Measurements from ENCODE around the gene GREM2. TPM values are rescaled to one million over a fixed set of nuclear protein-coding genes. Genes with fewer than 3 reads are reported as not detected.

GREM2 gene
- total RNA-seq, 1 experiment from 2014 or later = not detected

DNA sequence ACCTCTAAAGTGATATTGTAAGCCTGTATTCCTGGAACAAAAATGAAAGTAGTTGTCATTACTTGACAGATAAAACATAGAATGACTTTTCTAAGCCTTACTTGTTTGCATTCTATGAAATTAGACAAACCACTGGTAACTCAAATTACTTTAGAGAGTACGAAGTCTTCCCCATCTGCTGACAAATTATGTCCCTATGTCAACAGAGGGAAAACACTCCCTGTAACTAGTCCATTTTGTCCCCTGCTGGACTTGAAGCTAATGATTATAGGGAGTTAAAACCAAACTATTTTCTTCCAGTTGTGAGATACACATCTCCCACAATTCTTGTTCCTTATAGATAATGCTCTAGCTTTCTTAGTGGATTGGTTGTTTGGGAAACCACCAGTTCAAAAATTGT, 39.6 kb downstream of the GREM2 start:
- no peak overlapping the region for H3K4me3 ChIP-seq (ENCODE audit: low read depth in 2 of 2, low read length in 2 of 2)
- H3K27me3 ChIP-seq (ENCODE audit: control insufficient read depth, insufficient read depth, low read length) = no peaks in the 10 kb centered on the region
- H3K27ac ChIP-seq (ENCODE audit: low read length) = no peak overlapping the region
- POLR2A ChIA-PET = no interaction called here
- DNase-seq (ENCODE audit: low read depth, low spot score) (no peak), ATAC-seq (no peak)
- in situ Hi-C loops (cut with HindIII; ENCODE audit: low pct_unique_long_range_greater_than_20kb, low sequenced_read_pairs) (no loop called here), intact Hi-C loops (cut with micrococcal nuclease; ENCODE audit: unreplicated experiment) (no loop called here)
- CTCF ChIA-PET = interaction anchor here (0.6 kb wide), 1 partner anchor 30 kb away, joined by 3 read pairs; no protein-coding TSS in a partner anchor
- H3K9me3 ChIP-seq (ENCODE audit: control insufficient read depth, insufficient read depth, low read depth, low read length) = no peaks in the 10 kb centered on the region
- no TSS peak for BruUV-seq (replicated peaks)
- no peaks in the 10 kb centered on the region for H3K36me3 ChIP-seq (ENCODE audit: control insufficient read depth, insufficient read depth, low read length)
- TF ChIP-seq REST (IDR thresholded peaks at IDR 0.05; ENCODE audit: insufficient read depth in 1 of 2, low read depth in 2 of 2, low read length in 1 of 2) (no peak), TCF7L2 (IDR thresholded peaks at IDR 0.05; ENCODE audit: low read depth, low read length) (no peak), CTCF (IDR thresholded peaks at IDR 0.05) (no peak)
- H3K4me1 ChIP-seq (ENCODE audit: control insufficient read depth, insufficient read depth, low read length) = no peaks in the 10 kb centered on the region

DNA sequence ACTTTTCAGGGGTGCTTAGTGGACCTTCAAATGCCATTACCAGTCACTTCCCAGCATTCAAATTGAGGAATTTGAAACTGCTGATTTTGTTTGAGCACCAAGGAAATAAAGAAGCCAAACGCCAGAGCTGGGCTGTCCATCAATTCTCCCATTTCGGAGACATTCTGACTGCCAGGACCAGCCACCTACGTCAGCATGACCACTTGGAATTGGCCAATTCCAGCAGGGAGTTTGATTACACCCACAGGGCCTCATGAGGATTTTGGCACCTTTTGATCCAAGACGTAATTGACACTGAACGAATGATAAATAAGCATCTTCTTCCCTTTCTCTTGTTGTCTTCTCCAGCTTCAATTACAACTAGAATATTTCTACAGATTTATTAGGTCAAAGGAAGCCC, 40.2 kb downstream of the GREM2 start:
- no peak overlapping the region for H3K27ac ChIP-seq (ENCODE audit: low read length)
- no peak overlapping the region for H3K4me3 ChIP-seq (ENCODE audit: low read depth in 2 of 2, low read length in 2 of 2)
- H3K4me1 ChIP-seq (ENCODE audit: control insufficient read depth, insufficient read depth, low read length) = no peaks in the 10 kb centered on the region
- in situ Hi-C loops (cut with HindIII; ENCODE audit: low pct_unique_long_range_greater_than_20kb, low sequenced_read_pairs) (no loop called here), intact Hi-C loops (cut with micrococcal nuclease; ENCODE audit: unreplicated experiment) (no loop called here)
- H3K9me3 ChIP-seq (ENCODE audit: control insufficient read depth, insufficient read depth, low read depth, low read length) = no peaks in the 10 kb centered on the region
- ATAC-seq = no peak
- ChIA-PET CTCF (no interaction called here), POLR2A (no interaction called here)
- DNase-seq (ENCODE audit: low read depth, low spot score) = no peak
- TF ChIP-seq CTCF (IDR thresholded peaks at IDR 0.05) (no peak), POLR2AphosphoS5 (IDR thresholded peaks at IDR 0.05; ENCODE audit: low read depth, low read length) (no peak), TCF7L2 (IDR thresholded peaks at IDR 0.05; ENCODE audit: low read depth, low read length) (no peak), SIN3A (IDR thresholded peaks at IDR 0.05; ENCODE audit: borderline replicate concordance, insufficient read depth, low read depth, low read length) (no peak), REST (IDR thresholded peaks at IDR 0.05; ENCODE audit: insufficient read depth in 1 of 2, low read depth in 2 of 2, low read length in 1 of 2) (no peak)
- no TSS peak for BruUV-seq (replicated peaks)
- H3K36me3 ChIP-seq (ENCODE audit: control insufficient read depth, insufficient read depth, low read length) = no peaks in the 10 kb centered on the region
- H3K27me3 ChIP-seq (ENCODE audit: control insufficient read depth, insufficient read depth, low read length) = no peaks in the 10 kb centered on the region
